ENCODE measurements around the gene CDCP1.

CDCP1 gene

GRCh38 chr3:45145681-45146614 is at the start of gene CDCP1:
TSS of gene CDCP1 (minus strand) at chr3:45146378. CDS start at chr3:45146287, 91 bp downstream.
- no peaks in the 10 kb centered on the region for H3K36me3 ChIP-seq (ENCODE audit: control insufficient read depth in 1 of 2, insufficient read depth in 2 of 2, low read length in 2 of 2)
- peak within 1 kb of the TSS; percentile 81 for H3K27ac ChIP-seq (ENCODE audit: low read depth, low read length)
- H3K9me3 ChIP-seq (ENCODE audit: control insufficient read depth in 1 of 2, low read length in 2 of 2), result peaks cover 0 to under 1% of the 10 kb centered on the region in 2 donors
- H3K9ac ChIP-seq (ENCODE audit: low read depth in 1 of 2, low read length in 2 of 2), result peak within 1 kb of the TSS; percentile 78 to 87
- peak within 1 kb of the TSS; percentile 86 to 90 for H3K4me3 ChIP-seq (ENCODE audit: low read depth in 1 of 2, low read length in 2 of 2)
- H3K27me3 ChIP-seq (ENCODE audit: control insufficient read depth in 1 of 2, insufficient read depth in 2 of 2, low read length in 2 of 2), result no peaks in the 10 kb centered on the region
- peaks cover 6 to 18% of the 10 kb centered on the region in 2 donors for H3K4me1 ChIP-seq (ENCODE audit: control insufficient read depth in 1 of 2, insufficient read depth in 2 of 2, low read length in 2 of 2)

GRCh38 chr3:45194791-45195190 is 48.6 kb upstream of the CDCP1 start:
- Histone ChIP-seq H3K36me3 (ENCODE audit: control insufficient read depth in 1 of 2, insufficient read depth in 2 of 2, low read length in 2 of 2) (no peaks in the 10 kb centered on the region), H3K4me1 (ENCODE audit: control insufficient read depth in 1 of 2, insufficient read depth in 2 of 2, low read length in 2 of 2) (peaks cover 4 to 9% of the 10 kb centered on the region in 2 donors), H3K4me3 (ENCODE audit: low read depth in 1 of 2, low read length in 2 of 2) (no peak overlapping the region), H3K27me3 (ENCODE audit: control insufficient read depth in 1 of 2, insufficient read depth in 2 of 2, low read length in 2 of 2) (no peaks in the 10 kb centered on the region), H3K27ac (ENCODE audit: low read depth, low read length) (no peak overlapping the region), H3K9me3 (ENCODE audit: control insufficient read depth in 1 of 2, low read length in 2 of 2) (no peaks in the 10 kb centered on the region), H3K9ac (ENCODE audit: low read depth in 1 of 2, low read length in 2 of 2) (no peak overlapping the region)

- Histone ChIP-seq H3K27me3 (ENCODE audit: control insufficient read depth in 1 of 2, insufficient read depth in 2 of 2, low read length in 2 of 2) (no peaks in the 10 kb centered on the region), H3K4me1 (ENCODE audit: control insufficient read depth in 1 of 2, insufficient read depth in 2 of 2, low read length in 2 of 2) (peaks cover 0 to 5% of the 10 kb centered on the region in 2 donors), H3K36me3 (ENCODE audit: control insufficient read depth in 1 of 2, insufficient read depth in 2 of 2, low read length in 2 of 2) (no peaks in the 10 kb centered on the region), H3K9ac (ENCODE audit: low read depth in 1 of 2, low read length in 2 of 2) (no peak overlapping the region), H3K27ac (ENCODE audit: low read depth, low read length) (no peak overlapping the region), H3K4me3 (ENCODE audit: low read depth in 1 of 2, low read length in 2 of 2) (no peak overlapping the region), H3K9me3 (ENCODE audit: control insufficient read depth in 1 of 2, low read length in 2 of 2) (no peaks in the 10 kb centered on the region)
These were observed 45.8 kb upstream of the CDCP1 start for GRCh38 chr3:45191924-45192417.

- Histone ChIP-seq H3K27me3 (ENCODE audit: control insufficient read depth in 1 of 2, insufficient read depth in 2 of 2, low read length in 2 of 2) (no peaks in the 10 kb centered on the region), H3K4me3 (ENCODE audit: low read depth in 1 of 2, low read length in 2 of 2) (no peak overlapping the region), H3K27ac (ENCODE audit: low read depth, low read length) (no peak overlapping the region), H3K36me3 (ENCODE audit: control insufficient read depth in 1 of 2, insufficient read depth in 2 of 2, low read length in 2 of 2) (no peaks in the 10 kb centered on the region), H3K9me3 (ENCODE audit: control insufficient read depth in 1 of 2, low read length in 2 of 2) (no peaks in the 10 kb centered on the region), H3K4me1 (ENCODE audit: control insufficient read depth in 1 of 2, insufficient read depth in 2 of 2, low read length in 2 of 2) (peaks cover 0 to 5% of the 10 kb centered on the region in 2 donors), H3K9ac (ENCODE audit: low read depth in 1 of 2, low read length in 2 of 2) (no peak overlapping the region)
These were observed 45.2 kb upstream of the CDCP1 start for GRCh38 chr3:45191424-45191823.

- H3K27ac ChIP-seq (ENCODE audit: low read depth, low read length), result no peak overlapping the region
- H3K4me3 ChIP-seq (ENCODE audit: low read depth in 1 of 2, low read length in 2 of 2), result no peak overlapping the region
- H3K9me3 ChIP-seq (ENCODE audit: control insufficient read depth in 1 of 2, low read length in 2 of 2), result no peaks in the 10 kb centered on the region
- no peaks in the 10 kb centered on the region for H3K36me3 ChIP-seq (ENCODE audit: control insufficient read depth in 1 of 2, insufficient read depth in 2 of 2, low read length in 2 of 2)
- no peak overlapping the region for H3K9ac ChIP-seq (ENCODE audit: low read depth in 1 of 2, low read length in 2 of 2)
- no peaks in the 10 kb centered on the region for H3K27me3 ChIP-seq (ENCODE audit: control insufficient read depth in 1 of 2, insufficient read depth in 2 of 2, low read length in 2 of 2)
- H3K4me1 ChIP-seq (ENCODE audit: control insufficient read depth in 1 of 2, insufficient read depth in 2 of 2, low read length in 2 of 2), result peaks cover 0 to 5% of the 10 kb centered on the region in 2 donors
These were observed 42.8 kb upstream of the CDCP1 start for GRCh38 chr3:45188719-45189659.

GRCh38 chr3:45187694-45188141 is 41.5 kb upstream of the CDCP1 start:
- Histone ChIP-seq H3K27ac (ENCODE audit: low read depth, low read length) (no peak overlapping the region), H3K27me3 (ENCODE audit: control insufficient read depth in 1 of 2, insufficient read depth in 2 of 2, low read length in 2 of 2) (no peaks in the 10 kb centered on the region), H3K36me3 (ENCODE audit: control insufficient read depth in 1 of 2, insufficient read depth in 2 of 2, low read length in 2 of 2) (no peaks in the 10 kb centered on the region), H3K4me1 (ENCODE audit: control insufficient read depth in 1 of 2, insufficient read depth in 2 of 2, low read length in 2 of 2) (peaks cover 10 to 15% of the 10 kb centered on the region in 2 donors), H3K4me3 (ENCODE audit: low read depth in 1 of 2, low read length in 2 of 2) (no peak overlapping the region), H3K9me3 (ENCODE audit: control insufficient read depth in 1 of 2, low read length in 2 of 2) (no peaks in the 10 kb centered on the region), H3K9ac (ENCODE audit: low read depth in 1 of 2, low read length in 2 of 2) (no peak overlapping the region)

DNA sequence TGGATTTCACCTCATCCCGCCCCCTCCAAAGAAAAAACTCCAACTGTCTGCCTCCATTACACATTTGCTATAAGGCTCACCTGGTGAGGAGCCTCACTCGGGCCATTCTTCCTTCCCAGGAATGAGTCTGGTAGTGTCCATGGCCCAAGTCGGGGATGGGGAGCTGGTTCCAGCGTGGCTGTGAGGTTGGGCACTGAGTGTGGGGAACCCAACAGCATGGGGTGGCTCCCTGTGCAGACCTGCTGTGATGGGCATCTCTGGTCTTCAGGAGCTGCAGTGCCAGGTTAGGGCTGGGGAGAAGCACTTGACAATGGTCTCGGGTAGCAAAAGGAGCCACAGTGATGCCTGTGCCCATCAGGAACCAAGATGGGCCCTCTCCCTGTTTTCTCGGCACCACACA is 40.7 kb upstream of the CDCP1 start:
- no peak overlapping the region for H3K9ac ChIP-seq (ENCODE audit: low read depth in 1 of 2, low read length in 2 of 2)
- no peaks in the 10 kb centered on the region for H3K36me3 ChIP-seq (ENCODE audit: control insufficient read depth in 1 of 2, insufficient read depth in 2 of 2, low read length in 2 of 2)
- no peak overlapping the region for H3K4me3 ChIP-seq (ENCODE audit: low read depth in 1 of 2, low read length in 2 of 2)
- H3K27ac ChIP-seq (ENCODE audit: low read depth, low read length), result no peak overlapping the region
- peaks cover 12 to 14% of the 10 kb centered on the region in 2 donors for H3K4me1 ChIP-seq (ENCODE audit: control insufficient read depth in 1 of 2, insufficient read depth in 2 of 2, low read length in 2 of 2)
- no peaks in the 10 kb centered on the region for H3K9me3 ChIP-seq (ENCODE audit: control insufficient read depth in 1 of 2, low read length in 2 of 2)
- no peaks in the 10 kb centered on the region for H3K27me3 ChIP-seq (ENCODE audit: control insufficient read depth in 1 of 2, insufficient read depth in 2 of 2, low read length in 2 of 2)

- H3K36me3 ChIP-seq (ENCODE audit: control insufficient read depth in 1 of 2, insufficient read depth in 2 of 2, low read length in 2 of 2), result no peaks in the 10 kb centered on the region
- no peak overlapping the region for H3K4me3 ChIP-seq (ENCODE audit: low read depth in 1 of 2, low read length in 2 of 2)
- no peak overlapping the region for H3K27ac ChIP-seq (ENCODE audit: low read depth, low read length)
- H3K27me3 ChIP-seq (ENCODE audit: control insufficient read depth in 1 of 2, insufficient read depth in 2 of 2, low read length in 2 of 2), result no peaks in the 10 kb centered on the region
- H3K9me3 ChIP-seq (ENCODE audit: control insufficient read depth in 1 of 2, low read length in 2 of 2), result no peaks in the 10 kb centered on the region
- peaks cover 12 to 16% of the 10 kb centered on the region in 2 donors for H3K4me1 ChIP-seq (ENCODE audit: control insufficient read depth in 1 of 2, insufficient read depth in 2 of 2, low read length in 2 of 2)
- no peak overlapping the region for H3K9ac ChIP-seq (ENCODE audit: low read depth in 1 of 2, low read length in 2 of 2)
These were observed 39.3 kb upstream of the CDCP1 start for GRCh38 chr3:45185461-45185860.

- Histone ChIP-seq H3K27me3 (ENCODE audit: control insufficient read depth in 1 of 2, insufficient read depth in 2 of 2, low read length in 2 of 2) (no peaks in the 10 kb centered on the region), H3K4me1 (ENCODE audit: control insufficient read depth in 1 of 2, insufficient read depth in 2 of 2, low read length in 2 of 2) (peaks cover 12 to 16% of the 10 kb centered on the region in 2 donors), H3K36me3 (ENCODE audit: control insufficient read depth in 1 of 2, insufficient read depth in 2 of 2, low read length in 2 of 2) (no peaks in the 10 kb centered on the region), H3K27ac (ENCODE audit: low read depth, low read length) (no peak overlapping the region), H3K9me3 (ENCODE audit: control insufficient read depth in 1 of 2, low read length in 2 of 2) (no peaks in the 10 kb centered on the region), H3K4me3 (ENCODE audit: low read depth in 1 of 2, low read length in 2 of 2) (no peak overlapping the region), H3K9ac (ENCODE audit: low read depth in 1 of 2, low read length in 2 of 2) (no peak overlapping the region)
These were observed 38.9 kb upstream of the CDCP1 start for GRCh38 chr3:45185052-45185451.
